K562 (cell line): ENCODE measurements around the gene CD300H. TPM values are rescaled to one million over a fixed set of nuclear protein-coding genes. Genes with fewer than 3 reads are reported as not detected.

Experiments
- ATF3 ChIP-seq, 2 experiments: fragments of 450-650 bp in 1 of 2; sonication (generic) in 1 of 2; formaldehyde crosslinking in 1 of 2; IDR thresholded peaks in 1 of 2; conservative IDR thresholded peaks in 1 of 2; 2 replicates each; pipeline versions ENCODE4 v1.6.1 to v1.8.1; 2016 to 2023; ENCODE audit warnings: mild to moderate bottlenecking in 2 of 2, moderate library complexity in 2 of 2, inconsistent platforms in 1 of 2, missing genetic modification reagents in 1 of 2
- MBD2 ChIP-seq: sonication (generic); IDR thresholded peaks from 2 replicates; pipeline ENCODE4 v1.6.1; 2016; ENCODE audit warnings: low read depth, borderline replicate concordance
- NFE2 ChIP-seq: IDR thresholded peaks from 2 replicates; pipeline ENCODE4 v1.6.1; 2014; ENCODE audit warnings: antibody characterized with exemption, low read depth
- RBM17 ChIP-seq: fragments of 200-400 bp; formaldehyde crosslinking; IDR thresholded peaks from 2 replicates; pipeline ENCODE4 v1.6.1; 2017; ENCODE audit warnings: low read depth, mild to moderate bottlenecking, low read length, borderline replicate concordance
- SMARCA4 ChIP-seq: fragments of 450-650 bp; IDR thresholded peaks from 2 replicates; pipeline ENCODE4 v1.6.1; 2016
- STAT6 ChIP-seq: sonication (generic); formaldehyde crosslinking; IDR thresholded peaks from 2 replicates; pipeline ENCODE4 v1.8.1; 2023; ENCODE audit warnings: mild to moderate bottlenecking, missing genetic modification reagents
- TAL1 ChIP-seq: fragments of 450-650 bp; IDR thresholded peaks from 2 replicates; pipeline ENCODE4 v1.6.1; 2016; ENCODE audit warnings: mild to moderate bottlenecking
- TBL1XR1 ChIP-seq, 2 experiments: IDR thresholded peaks; 2 replicates each; pipeline ENCODE4 v1.6.1; 2012; ENCODE audit warnings: improper control_type of control experiment in 2 of 2, low read length in 2 of 2, mild to moderate bottlenecking in 1 of 2
- TFE3 ChIP-seq: fragments of 450-650 bp; formaldehyde crosslinking; IDR thresholded peaks from 2 replicates; pipeline ENCODE4 v1.4.0; 2020; ENCODE audit warnings: mild to moderate bottlenecking, mixed read lengths
- ZBTB43 ChIP-seq: sonication (generic); formaldehyde crosslinking; IDR thresholded peaks from 2 replicates; pipeline ENCODE4 v1.8.0; 2023; ENCODE audit warnings: mild to moderate bottlenecking, missing genetic modification reagents
- ZFP30 ChIP-seq: fragments of 250-450 bp; sonication (Bioruptor Pico); IDR thresholded peaks from 2 replicates; pipeline ENCODE4 v1.8.0; 2022; ENCODE audit warnings: moderate library complexity, mild to moderate bottlenecking, inconsistent platforms, borderline replicate concordance
- ZNF584 ChIP-seq: fragments of 200-800 bp; sonication (Bioruptor generic); IDR thresholded peaks from 2 replicates; pipeline ENCODE4 v1.6.1; 2016; ENCODE audit warnings: low read depth, mild to moderate bottlenecking, missing genetic modification characterization, missing compliant biosample characterization
- polyA plus RNA-seq, 8 experiments: library from polyadenylated mRNA; depleted of rRNA in 4 of 8; stranded (reverse) in 5 of 8; unstranded in 3 of 8; fragments of >200 nt; fragmentation: Nextera tagmentation in 2 of 8; fragmentation: Illumina TruSeq in 1 of 8; extraction: Ambion mirVana in 2 of 8; extraction: Trizol in 1 of 8; gene quantifications; 2 replicates each; pipeline versions ENCODE4 v1.2.1 to v1.2.3, GENCODE V29; 2011 to 2014; ENCODE audit warnings: inconsistent platforms in 1 of 8, missing spikeins in 1 of 8
- total RNA-seq, 7 experiments: library from RNA; depleted of rRNA in 6 of 7; stranded (reverse); fragments of >200 nt in 6 of 7; fragmentation: Illumina TruSeq in 2 of 7; extraction: Trizol in 2 of 7; gene quantifications; 2 replicates each; pipeline versions ENCODE4 v1.2.1 to v1.2.3, GENCODE V29; 2011 to 2021; ENCODE audit warnings: low replicate concordance in 1 of 7

CD300H gene
- total and polyA plus RNA-seq, 9 of the 15 experiments (the other 6 are each of a cell fraction or from before 2014, with no cell fraction given), result not detected

DNA sequence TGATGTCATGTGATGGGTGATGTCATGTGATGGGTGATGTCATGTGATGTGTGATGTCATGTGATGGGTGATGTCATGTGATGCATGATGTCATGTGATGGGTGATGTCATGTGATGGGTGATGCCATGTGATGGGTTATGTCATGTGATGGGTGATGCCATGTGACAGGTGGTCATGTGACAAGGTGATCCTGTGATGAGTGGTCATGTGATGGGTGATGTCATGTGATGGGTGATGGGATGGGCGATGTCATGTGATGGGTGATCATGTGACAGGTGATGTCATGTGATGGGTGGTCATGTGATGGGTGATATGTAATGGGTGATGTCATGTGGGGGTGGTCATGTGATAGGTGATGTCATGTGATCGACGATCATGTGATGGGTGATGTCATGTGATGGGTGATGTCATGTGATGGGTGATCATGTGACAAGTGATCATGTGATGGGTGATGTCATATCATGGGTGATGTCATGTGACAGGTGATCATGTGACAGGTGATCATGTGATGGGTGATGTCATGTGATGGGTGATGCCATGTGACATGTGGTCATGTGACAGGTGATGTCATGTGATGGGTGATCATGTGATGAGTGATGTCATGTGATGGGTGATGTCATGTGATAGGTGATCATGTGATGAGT, 53.2 kb downstream of the CD300H start (continued):
- TF ChIP-seq STAT6 (no peak), ZBTB43 (CRISPR knock-in tag) (peak; percentile 88), TAL1 (no peak), TBL1XR1 (IDR thresholded peaks at IDR 0.05; ENCODE audit: low read length in 2 of 2) (no peak), ZFP30 (CRISPR knock-in tag) (no peak), ATF3 (IDR thresholded peaks at IDR 0.05) (peak; percentile 92), ATF3 (CRISPR knock-in tag; conservative IDR thresholded peaks at IDR 0.05) (peak; percentile 95), SMARCA4 (no peak), RBM17 (no peak), ZNF584 (CRISPR knock-in tag) (0 out of 2 replicates have a peak, but pooled peaks have one; percentile 25), TFE3 (CRISPR knock-in tag) (peak; percentile 96), NFE2 (no peak), MBD2 (0 out of 2 replicates have a peak, but pooled peaks have one; percentile 20)
